OCI-LY3 (cell line): Measurements from ENCODE around the gene EHD1.
A peak's percentile ranks its signal among the peaks of the same experiment; 100 is the strongest.

ENCODE experiments used
- EZH2phosphoT487 ChIP-seq: fragments of 200-600 bp; shearing (Covaris generic); IDR thresholded peaks from 2 replicates; pipeline ENCODE4 v1.6.1; 2018; ENCODE audit warnings: antibody characterized with exemption, mixed run types, low read depth
- TF ChIP-seq, protein P1 (sequence below): fragments of 200-600, 300-600 bp; sonication (generic); IDR thresholded peaks from 2 replicates; pipeline ENCODE4 v1.5.1; 2014; ENCODE audit warnings: antibody characterized with exemption, low read length, low read depth

DNA sequence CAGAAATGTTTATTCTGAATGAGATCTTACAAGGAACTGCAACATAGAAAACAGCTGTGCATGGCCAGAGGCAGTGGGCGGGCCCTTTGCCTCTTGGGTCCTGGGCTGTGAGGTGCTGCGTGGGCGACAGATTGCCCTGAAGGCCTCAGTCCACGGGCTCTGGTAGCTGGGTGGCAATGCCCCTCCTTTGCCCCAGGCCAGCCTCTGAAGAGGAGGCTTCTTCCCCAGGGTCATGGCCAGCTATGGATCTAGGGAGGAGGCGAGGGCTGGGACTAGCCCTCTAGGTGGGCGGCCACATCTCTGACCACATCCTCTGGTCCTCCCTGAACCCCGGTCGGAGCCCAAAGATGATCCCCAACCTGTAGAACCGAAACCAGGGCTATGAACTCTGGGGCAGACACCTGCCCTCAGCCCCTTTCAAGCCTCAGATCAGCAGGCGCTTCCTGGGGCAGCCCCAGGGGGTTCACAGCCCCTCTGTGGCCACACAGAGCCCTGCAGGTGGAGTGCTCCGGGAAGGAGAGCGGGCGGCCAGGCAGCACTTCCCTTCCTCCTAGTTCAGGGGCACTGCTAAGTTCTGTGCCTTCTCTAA lies 27.3 kb downstream of the EHD1 start:
- TF ChIP-seq, protein P1, sequence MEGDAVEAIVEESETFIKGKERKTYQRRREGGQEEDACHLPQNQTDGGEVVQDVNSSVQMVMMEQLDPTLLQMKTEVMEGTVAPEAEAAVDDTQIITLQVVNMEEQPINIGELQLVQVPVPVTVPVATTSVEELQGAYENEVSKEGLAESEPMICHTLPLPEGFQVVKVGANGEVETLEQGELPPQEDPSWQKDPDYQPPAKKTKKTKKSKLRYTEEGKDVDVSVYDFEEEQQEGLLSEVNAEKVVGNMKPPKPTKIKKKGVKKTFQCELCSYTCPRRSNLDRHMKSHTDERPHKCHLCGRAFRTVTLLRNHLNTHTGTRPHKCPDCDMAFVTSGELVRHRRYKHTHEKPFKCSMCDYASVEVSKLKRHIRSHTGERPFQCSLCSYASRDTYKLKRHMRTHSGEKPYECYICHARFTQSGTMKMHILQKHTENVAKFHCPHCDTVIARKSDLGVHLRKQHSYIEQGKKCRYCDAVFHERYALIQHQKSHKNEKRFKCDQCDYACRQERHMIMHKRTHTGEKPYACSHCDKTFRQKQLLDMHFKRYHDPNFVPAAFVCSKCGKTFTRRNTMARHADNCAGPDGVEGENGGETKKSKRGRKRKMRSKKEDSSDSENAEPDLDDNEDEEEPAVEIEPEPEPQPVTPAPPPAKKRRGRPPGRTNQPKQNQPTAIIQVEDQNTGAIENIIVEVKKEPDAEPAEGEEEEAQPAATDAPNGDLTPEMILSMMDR, result peak; percentile 20
- TF ChIP-seq EZH2phosphoT487, result no peak
